HepG2 (cell line): Measurements from ENCODE around the gene STK32C. TPM values are rescaled to one million over a fixed set of nuclear protein-coding genes. Genes with fewer than 3 reads are reported as not detected.
A peak's percentile ranks its signal among the peaks of the same experiment; 100 is the strongest.

ENCODE experiments used
- CCDC6 ChIP-seq: sonication (generic); formaldehyde crosslinking; IDR thresholded peaks from 2 replicates; pipeline ENCODE4 v1.8.1; 2022; ENCODE audit warnings: mild to moderate bottlenecking, missing genetic modification reagents, moderate library complexity
- ELF3 ChIP-seq: IDR thresholded peaks from 2 replicates; pipeline ENCODE4 v1.6.1; 2016; ENCODE audit warnings: missing genetic modification reagents, missing compliant biosample characterization
- HCFC1 ChIP-seq: fragments of 150-350 bp; IDR thresholded peaks from 2 replicates; pipeline ENCODE4 v1.6.1; 2014; ENCODE audit warnings: low read depth, low read length
- HNRNPL ChIP-seq: fragments of 200-400 bp; formaldehyde crosslinking; IDR thresholded peaks from 2 replicates; pipeline ENCODE4 v1.6.1; 2017; ENCODE audit warnings: mild to moderate bottlenecking, low read depth, low read length
- KLF11 ChIP-seq: IDR thresholded peaks from 2 replicates; pipeline ENCODE4 v1.6.1; 2016; ENCODE audit warnings: missing compliant biosample characterization
- MTA1 ChIP-seq: sonication (generic); formaldehyde crosslinking; IDR thresholded peaks from 2 replicates; pipeline ENCODE4 v1.4.0; 2020; ENCODE audit warnings: missing genetic modification reagents, mild to moderate bottlenecking, borderline replicate concordance
- SRSF1 ChIP-seq: fragments of 200-400 bp; formaldehyde crosslinking; optimal IDR thresholded peaks from 2 replicates; pipeline ENCODE3; 2017; ENCODE audit warnings: mild to moderate bottlenecking, low read depth, low read length, moderate library complexity
- ZBTB7A ChIP-seq: sonication (generic); formaldehyde crosslinking; IDR thresholded peaks from 2 replicates; pipeline ENCODE4 v1.8.0; 2022; ENCODE audit warnings: mild to moderate bottlenecking, missing genetic modification reagents
- ZFP36L2 ChIP-seq: sonication (generic); formaldehyde crosslinking; IDR thresholded peaks from 2 replicates; pipeline ENCODE4 v1.4.0; 2020; ENCODE audit warnings: missing genetic modification reagents
- ZNF224 ChIP-seq: sonication (generic); formaldehyde crosslinking; IDR thresholded peaks from 2 replicates; pipeline ENCODE4 v1.5.0; 2020; ENCODE audit warnings: mild to moderate bottlenecking, missing genetic modification reagents
- ZNF264 ChIP-seq: sonication (generic); formaldehyde crosslinking; IDR thresholded peaks from 2 replicates; pipeline ENCODE4 v1.4.0; 2020; ENCODE audit warnings: missing genetic modification reagents
- ZNF569 ChIP-seq: sonication (generic); formaldehyde crosslinking; IDR thresholded peaks from 2 replicates; pipeline ENCODE4 v1.5.0; 2020; ENCODE audit warnings: mild to moderate bottlenecking, missing genetic modification reagents, moderate library complexity, borderline replicate concordance
- polyA plus RNA-seq, 8 experiments: library from polyadenylated mRNA; depleted of rRNA in 3 of 8; stranded (reverse) in 7 of 8; unstranded in 1 of 8; fragments of >200 nt; fragmentation: Illumina TruSeq in 4 of 8; extraction: Trizol in 4 of 8; gene quantifications; 2 replicates each; pipeline versions ENCODE4 v1.2.1 to v1.2.3, GENCODE V29; 2011 to 2016; ENCODE audit warnings: low read depth in 4 of 8, missing spikeins in 1 of 8, mixed read lengths in 1 of 8; ENCODE audit not compliant: insufficient read depth in 1 of 8
- total RNA-seq, 5 experiments: library from RNA; depleted of rRNA; stranded (reverse); fragments of >200 nt; fragmentation: Illumina TruSeq; extraction: Trizol; gene quantifications; 2 replicates each; pipeline ENCODE4 v1.2.3, GENCODE V29; 2016; ENCODE audit warnings: low read depth in 1 of 5
- TF ChIP-seq, protein P1 (sequence below): sonication (generic); formaldehyde crosslinking; IDR thresholded peaks from 2 replicates; pipeline ENCODE4 v1.4.0; 2020; ENCODE audit warnings: mild to moderate bottlenecking, missing genetic modification reagents
- TF ChIP-seq, protein P2 (sequence below): sonication (generic); formaldehyde crosslinking; conservative IDR thresholded peaks from 2 replicates; pipeline ENCODE4 v1.4.0; 2020; ENCODE audit warnings: missing genetic modification reagents
- TF ChIP-seq, protein P3 (sequence below): sonication (generic); formaldehyde crosslinking; IDR thresholded peaks from 2 replicates; pipeline ENCODE4 v1.8.1; 2023; ENCODE audit warnings: missing genetic modification reagents, mild to moderate bottlenecking, borderline replicate concordance
- TF ChIP-seq, protein P4 (sequence below): sonication (generic); formaldehyde crosslinking; IDR thresholded peaks from 2 replicates; pipeline ENCODE4 v1.5.1; 2020; ENCODE audit warnings: mild to moderate bottlenecking, missing genetic modification reagents

STK32C gene
- total and polyA plus RNA-seq, 2 of the 13 experiments (the other 11 are each of a cell fraction or from before 2014, with no cell fraction given), result 10.9 to 19.4 TPM

DNA sequence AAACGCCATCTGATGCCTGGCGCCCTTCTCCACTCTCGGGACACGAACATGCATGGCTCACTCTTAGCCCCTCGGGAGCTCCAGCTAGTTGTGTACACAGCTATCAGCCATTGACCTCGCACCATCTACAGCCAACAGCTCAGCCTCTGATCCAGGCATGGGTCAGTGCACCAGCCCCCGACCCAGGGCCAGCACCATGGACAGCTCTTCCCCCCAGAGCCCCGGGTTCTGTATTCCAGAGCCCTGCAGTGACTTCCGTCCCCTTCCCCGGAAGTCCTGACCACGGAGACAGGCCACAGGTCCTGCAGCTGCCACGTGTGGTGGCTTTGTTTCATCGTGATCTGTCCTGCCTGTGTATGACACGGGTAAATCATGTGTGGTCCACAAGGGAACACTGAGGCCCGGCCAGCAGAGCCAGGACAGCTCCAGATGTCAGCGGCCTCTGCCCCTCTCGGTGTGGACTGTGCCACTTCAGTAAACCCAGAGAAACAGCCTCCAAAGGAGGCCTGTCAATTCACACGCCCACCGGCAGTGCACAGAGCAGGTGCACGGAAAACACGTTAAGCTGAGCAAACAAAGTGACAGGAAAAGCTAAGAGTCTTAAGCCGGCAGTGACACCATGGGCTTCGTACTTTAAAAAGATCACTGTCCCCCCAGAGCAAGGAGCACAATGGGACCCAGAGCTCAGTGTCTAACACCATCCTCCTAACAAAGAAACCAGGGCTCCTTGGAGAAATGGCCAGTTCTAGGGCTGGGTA, 13.0 kb downstream of the STK32C start (continued):
- TF ChIP-seq ZNF224 (CRISPR knock-in tag), result no peak
- no peak for TF ChIP-seq HCFC1
- TF ChIP-seq MTA1, result no peak
- TF ChIP-seq, protein P1, sequence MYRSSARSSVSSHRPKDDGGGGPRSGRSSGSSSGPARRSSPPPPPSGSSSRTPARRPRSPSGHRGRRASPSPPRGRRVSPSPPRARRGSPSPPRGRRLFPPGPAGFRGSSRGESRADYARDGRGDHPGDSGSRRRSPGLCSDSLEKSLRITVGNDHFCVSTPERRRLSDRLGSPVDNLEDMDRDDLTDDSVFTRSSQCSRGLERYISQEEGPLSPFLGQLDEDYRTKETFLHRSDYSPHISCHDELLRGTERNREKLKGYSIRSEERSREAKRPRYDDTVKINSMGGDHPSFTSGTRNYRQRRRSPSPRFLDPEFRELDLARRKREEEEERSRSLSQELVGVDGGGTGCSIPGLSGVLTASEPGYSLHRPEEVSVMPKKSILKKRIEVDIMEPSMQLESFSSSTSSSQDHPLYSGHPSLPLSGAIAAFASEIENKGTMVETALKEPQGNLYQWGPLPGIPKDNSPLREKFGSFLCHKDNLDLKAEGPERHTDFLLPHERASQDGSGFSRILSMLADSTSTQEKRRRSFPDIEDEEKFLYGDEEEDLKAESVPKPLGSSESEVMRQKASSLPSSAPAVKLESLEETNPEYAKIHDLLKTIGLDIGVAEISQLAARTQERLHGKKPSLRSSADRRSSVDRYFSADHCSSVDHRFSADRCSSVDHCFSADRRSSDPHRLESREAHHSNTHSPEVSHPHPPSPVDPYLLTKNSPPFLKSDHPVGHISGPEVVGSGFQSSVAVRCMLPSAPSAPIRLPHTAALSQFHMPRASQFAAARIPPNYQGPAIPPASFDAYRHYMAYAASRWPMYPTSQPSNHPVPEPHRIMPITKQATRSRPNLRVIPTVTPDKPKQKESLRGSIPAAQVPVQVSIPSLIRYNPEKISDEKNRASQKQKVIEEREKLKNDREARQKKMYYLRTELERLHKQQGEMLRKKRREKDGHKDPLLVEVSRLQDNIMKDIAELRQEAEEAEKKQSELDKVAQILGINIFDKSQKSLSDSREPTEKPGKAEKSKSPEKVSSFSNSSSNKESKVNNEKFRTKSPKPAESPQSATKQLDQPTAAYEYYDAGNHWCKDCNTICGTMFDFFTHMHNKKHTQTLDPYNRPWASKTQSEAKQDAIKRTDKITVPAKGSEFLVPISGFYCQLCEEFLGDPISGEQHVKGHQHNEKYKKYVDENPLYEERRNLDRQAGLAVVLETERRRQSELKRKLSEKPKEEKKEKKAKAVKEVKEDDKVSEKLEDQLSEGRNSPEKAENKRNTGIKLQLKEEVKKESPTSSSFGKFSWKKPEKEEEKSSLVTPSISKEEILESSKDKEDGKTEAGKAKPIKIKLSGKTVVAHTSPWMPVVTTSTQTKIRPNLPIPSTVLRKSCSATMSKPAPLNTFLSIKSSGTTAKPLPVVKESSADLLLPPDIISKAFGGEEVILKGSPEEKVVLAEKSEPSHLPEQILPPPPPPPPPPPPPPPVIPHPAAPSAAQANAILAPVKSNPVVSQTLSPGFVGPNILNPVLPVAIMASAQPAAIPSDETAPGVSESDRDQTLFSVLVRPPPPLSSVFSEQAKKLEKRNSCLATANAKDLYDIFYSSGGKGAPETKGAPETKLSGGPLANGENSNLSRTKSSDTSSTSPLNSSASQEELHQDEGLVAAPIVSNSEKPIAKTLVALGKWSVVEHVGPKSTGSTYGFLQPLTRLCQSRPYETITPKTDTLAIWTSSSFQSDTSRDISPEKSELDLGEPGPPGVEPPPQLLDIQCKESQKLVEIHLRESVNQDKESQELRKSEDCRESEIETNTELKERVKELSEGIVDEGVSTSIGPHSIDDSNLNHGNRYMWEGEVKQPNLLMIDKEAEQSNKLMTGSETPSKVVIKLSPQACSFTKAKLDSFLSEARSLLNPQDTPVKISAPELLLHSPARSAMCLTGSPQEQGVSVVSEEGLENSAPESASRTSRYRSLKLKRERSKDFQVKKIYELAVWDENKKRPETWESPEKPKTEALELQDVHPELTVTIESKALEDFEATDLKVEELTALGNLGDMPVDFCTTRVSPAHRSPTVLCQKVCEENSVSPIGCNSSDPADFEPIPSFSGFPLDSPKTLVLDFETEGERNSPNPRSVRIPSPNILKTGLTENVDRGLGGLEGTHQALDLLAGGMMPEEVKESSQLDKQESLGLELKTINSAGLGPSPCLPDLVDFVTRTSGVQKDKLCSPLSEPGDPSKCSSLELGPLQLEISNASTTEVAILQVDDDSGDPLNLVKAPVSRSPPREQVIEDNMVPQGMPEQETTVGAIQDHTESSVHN (CRISPR knock-in tag), result no peak
- TF ChIP-seq HNRNPL, result no peak
- TF ChIP-seq, protein P2, sequence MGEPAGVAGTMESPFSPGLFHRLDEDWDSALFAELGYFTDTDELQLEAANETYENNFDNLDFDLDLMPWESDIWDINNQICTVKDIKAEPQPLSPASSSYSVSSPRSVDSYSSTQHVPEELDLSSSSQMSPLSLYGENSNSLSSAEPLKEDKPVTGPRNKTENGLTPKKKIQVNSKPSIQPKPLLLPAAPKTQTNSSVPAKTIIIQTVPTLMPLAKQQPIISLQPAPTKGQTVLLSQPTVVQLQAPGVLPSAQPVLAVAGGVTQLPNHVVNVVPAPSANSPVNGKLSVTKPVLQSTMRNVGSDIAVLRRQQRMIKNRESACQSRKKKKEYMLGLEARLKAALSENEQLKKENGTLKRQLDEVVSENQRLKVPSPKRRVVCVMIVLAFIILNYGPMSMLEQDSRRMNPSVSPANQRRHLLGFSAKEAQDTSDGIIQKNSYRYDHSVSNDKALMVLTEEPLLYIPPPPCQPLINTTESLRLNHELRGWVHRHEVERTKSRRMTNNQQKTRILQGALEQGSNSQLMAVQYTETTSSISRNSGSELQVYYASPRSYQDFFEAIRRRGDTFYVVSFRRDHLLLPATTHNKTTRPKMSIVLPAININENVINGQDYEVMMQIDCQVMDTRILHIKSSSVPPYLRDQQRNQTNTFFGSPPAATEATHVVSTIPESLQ, result no peak
- TF ChIP-seq SRSF1, result no peak
- TF ChIP-seq ZNF264, result no peak
- TF ChIP-seq ZBTB7A, result no peak
- TF ChIP-seq, protein P3, sequence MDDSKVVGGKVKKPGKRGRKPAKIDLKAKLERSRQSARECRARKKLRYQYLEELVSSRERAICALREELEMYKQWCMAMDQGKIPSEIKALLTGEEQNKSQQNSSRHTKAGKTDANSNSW (CRISPR knock-in tag), result no peak
- TF ChIP-seq KLF11 (CRISPR knock-in tag), result 0 out of 2 replicates have a peak, but pooled peaks have one; percentile 32
- no peak for TF ChIP-seq CCDC6 (CRISPR knock-in tag)
- TF ChIP-seq ZFP36L2 (CRISPR knock-in tag), result no peak
- no peak for TF ChIP-seq ZNF569 (CRISPR knock-in tag)
- 0 out of 2 replicates have a peak, but pooled peaks have one; percentile 37 for TF ChIP-seq ELF3
- TF ChIP-seq, protein P4, sequence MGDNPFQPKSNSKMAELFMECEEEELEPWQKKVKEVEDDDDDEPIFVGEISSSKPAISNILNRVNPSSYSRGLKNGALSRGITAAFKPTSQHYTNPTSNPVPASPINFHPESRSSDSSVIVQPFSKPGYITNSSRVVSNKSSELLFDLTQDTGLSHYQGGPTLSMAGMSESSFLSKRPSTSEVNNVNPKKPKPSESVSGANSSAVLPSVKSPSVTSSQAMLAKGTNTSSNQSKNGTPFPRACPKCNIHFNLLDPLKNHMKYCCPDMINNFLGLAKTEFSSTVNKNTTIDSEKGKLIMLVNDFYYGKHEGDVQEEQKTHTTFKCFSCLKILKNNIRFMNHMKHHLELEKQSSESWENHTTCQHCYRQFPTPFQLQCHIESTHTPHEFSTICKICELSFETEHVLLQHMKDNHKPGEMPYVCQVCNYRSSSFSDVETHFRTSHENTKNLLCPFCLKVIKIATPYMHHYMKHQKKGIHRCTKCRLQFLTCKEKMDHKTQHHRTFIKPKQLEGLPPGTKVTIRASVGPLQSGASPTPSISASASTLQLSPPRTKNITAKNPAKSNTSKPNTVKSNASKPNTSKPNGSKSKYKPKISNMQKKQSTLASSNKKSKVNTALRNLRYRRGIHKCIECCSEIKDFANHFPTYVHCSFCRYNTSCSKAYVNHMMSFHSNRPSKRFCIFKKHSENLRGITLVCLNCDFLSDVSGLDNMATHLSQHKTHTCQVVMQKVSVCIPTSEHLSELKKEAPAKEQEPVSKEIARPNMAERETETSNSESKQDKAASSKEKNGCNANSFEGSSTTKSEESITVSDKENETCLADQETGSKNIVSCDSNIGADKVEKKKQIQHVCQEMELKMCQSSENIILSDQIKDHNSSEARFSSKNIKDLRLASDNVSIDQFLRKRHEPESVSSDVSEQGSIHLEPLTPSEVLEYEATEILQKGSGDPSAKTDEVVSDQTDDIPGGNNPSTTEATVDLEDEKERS (CRISPR knock-in tag), result no peak
